Measurements from ENCODE around the gene EPS8L3. TPM values are rescaled to one million over a fixed set of nuclear protein-coding genes. Genes with fewer than 3 reads are reported as not detected.

The EPS8L3 gene
- total RNA-seq, 1 experiment from 2014 or later, result 0.17 TPM

GRCh38 chr1:109759513-109760334 lies 4.0 kb downstream of the EPS8L3 start (continued):
- TF ChIP-seq PRDM15 (CRISPR knock-in tag; IDR thresholded peaks at IDR 0.05), result no peak
- TF ChIP-seq ZNF263 (CRISPR knock-in tag; IDR thresholded peaks at IDR 0.05; ENCODE audit: low read depth), result no peak
- no peak for TF ChIP-seq PRRX2 (CRISPR knock-in tag; IDR thresholded peaks at IDR 0.05)
- TF ChIP-seq RORB (CRISPR knock-in tag; IDR thresholded peaks at IDR 0.05), result no peak
- no peak for TF ChIP-seq FOXJ3 (CRISPR knock-in tag; IDR thresholded peaks at IDR 0.05; ENCODE audit: borderline replicate concordance)
- TF ChIP-seq HMGA2 (CRISPR knock-in tag; IDR thresholded peaks at IDR 0.05), result no peak
- no peak for TF ChIP-seq ZNF671 (CRISPR knock-in tag; IDR thresholded peaks at IDR 0.05)

GRCh38 chr1:109757936-109758786 lies 5.6 kb downstream of the EPS8L3 start:
- DNase-seq (ENCODE audit: low spot score), result no peak

GRCh38 chr1:109756848-109757521 lies 6.7 kb downstream of the EPS8L3 start:
- no peak for DNase-seq (ENCODE audit: low spot score)
- H3K27me3 Mint-ChIP-seq (ENCODE audit: low read depth), result no peaks in the 10 kb centered on the region; the same call in 1 of the 2 replicates
- no peak overlapping the region for H3K4me3 Mint-ChIP-seq
- H3K9me3 Mint-ChIP-seq, result no peaks in the 10 kb centered on the region
- no peak for ATAC-seq
- POLR2A ChIA-PET, result interaction anchor here (0.6 kb wide), 1 partner anchor 9 kb away, joined by 3 read pairs; no protein-coding TSS in a partner anchor
- no peaks in the 10 kb centered on the region for H3K36me3 Mint-ChIP-seq
- CTCF ChIA-PET, result interaction anchor here (1.4 to 2.0 kb wide), 2 partner anchors 39 to 117 kb away, joined by 3 to 9 read pairs; no protein-coding TSS in a partner anchor
- H3K4me1 Mint-ChIP-seq, result 0 out of 2 replicates have a peak, but pooled peaks cover 2% of the 10 kb centered on the region
- no peak overlapping the region for H3K27ac Mint-ChIP-seq
- TF ChIP-seq ZNF416 (CRISPR knock-in tag; IDR thresholded peaks at IDR 0.05) (no peak), ZBTB43 (CRISPR knock-in tag; IDR thresholded peaks at IDR 0.05) (no peak), ZNF317 (CRISPR knock-in tag; IDR thresholded peaks at IDR 0.05; ENCODE audit: borderline replicate concordance, low read depth) (no peak), PRDM15 (CRISPR knock-in tag; IDR thresholded peaks at IDR 0.05) (no peak), ZNF121 (CRISPR knock-in tag; IDR thresholded peaks at IDR 0.05) (no peak), FOXK1 (CRISPR knock-in tag; IDR thresholded peaks at IDR 0.05) (no peak), ZNF232 (CRISPR knock-in tag; IDR thresholded peaks at IDR 0.05) (no peak)

More at GRCh38 chr1:109757936-109758786, 5.6 kb downstream of the EPS8L3 start:
- no peak for TF ChIP-seq ZNF263 (CRISPR knock-in tag; IDR thresholded peaks at IDR 0.05; ENCODE audit: low read depth)
- no peak for TF ChIP-seq ETV6 (CRISPR knock-in tag; IDR thresholded peaks at IDR 0.05)
- no peak for TF ChIP-seq PREB (CRISPR knock-in tag; IDR thresholded peaks at IDR 0.05; ENCODE audit: borderline replicate concordance)
- no peak for TF ChIP-seq E2F1 (CRISPR knock-in tag; IDR thresholded peaks at IDR 0.05)
- no peak for ATAC-seq
- Mint-ChIP-seq H3K4me3 (no peak overlapping the region), H3K27me3 (ENCODE audit: low read depth) (no peaks in the 10 kb centered on the region; the same call in 1 of the 2 replicates), H3K4me1 (peaks cover 6% of the 10 kb centered on the region; the same call in 1 of the 2 replicates), H3K27ac (no peak overlapping the region), H3K9me3 (no peaks in the 10 kb centered on the region), H3K36me3 (no peaks in the 10 kb centered on the region)
- POLR2A ChIA-PET, result no interaction called here
- CTCF ChIA-PET, result no interaction called here
